HepG2 (cell line): Measurements from ENCODE around the gene PLSCR1. TPM values are rescaled to one million over a fixed set of nuclear protein-coding genes. Genes with fewer than 3 reads are reported as not detected.

Source experiments
- ARID3A ChIP-seq: IDR thresholded peaks from 2 replicates; pipeline ENCODE4 v1.6.1; 2012; ENCODE audit warnings: low read depth, low read length, improper control_type of control experiment
- GFI1 ChIP-seq: sonication (generic); formaldehyde crosslinking; IDR thresholded peaks from 2 replicates; pipeline ENCODE4 v1.5.0; 2020; ENCODE audit warnings: missing genetic modification reagents, mild to moderate bottlenecking, borderline replicate concordance
- HHEX ChIP-seq: IDR thresholded peaks from 2 replicates; pipeline ENCODE4 v1.6.1; 2016; ENCODE audit warnings: control low read depth
- ISL2 ChIP-seq: sonication (generic); formaldehyde crosslinking; IDR thresholded peaks from 2 replicates; pipeline ENCODE4 v1.5.0; 2020; ENCODE audit warnings: missing genetic modification reagents
- MAFF ChIP-seq: IDR thresholded peaks from 2 replicates; pipeline ENCODE4 v1.6.1; 2011; ENCODE audit warnings: low read depth, low read length, improper control_type of control experiment
- MBD4 ChIP-seq: IDR thresholded peaks from 2 replicates; pipeline ENCODE4 v1.6.1; 2012; ENCODE audit warnings: low read length, inconsistent platforms, borderline replicate concordance
- MLXIP ChIP-seq: sonication (generic); formaldehyde crosslinking; IDR thresholded peaks from 2 replicates; pipeline ENCODE4 v1.9.0; 2021; ENCODE audit warnings: missing genetic modification reagents, borderline replicate concordance
- NKX3-1 ChIP-seq: sonication (generic); formaldehyde crosslinking; IDR thresholded peaks from 2 replicates; pipeline ENCODE4 v1.5.0; 2020; ENCODE audit warnings: missing genetic modification reagents
- TEAD3 ChIP-seq: optimal IDR thresholded peaks from 2 replicates; pipeline ENCODE3; 2016; ENCODE audit warnings: borderline replicate concordance
- THRA ChIP-seq: sonication (generic); formaldehyde crosslinking; IDR thresholded peaks from 2 replicates; pipeline ENCODE4 v1.4.0; 2020; ENCODE audit warnings: missing genetic modification reagents, borderline replicate concordance
- ZBTB7A ChIP-seq: sonication (generic); formaldehyde crosslinking; IDR thresholded peaks from 2 replicates; pipeline ENCODE4 v1.8.0; 2022; ENCODE audit warnings: mild to moderate bottlenecking, missing genetic modification reagents
- ZNF18 ChIP-seq: sonication (generic); formaldehyde crosslinking; IDR thresholded peaks from 2 replicates; pipeline ENCODE4 v1.8.0; 2022; ENCODE audit warnings: mild to moderate bottlenecking, missing genetic modification reagents; ENCODE audit not compliant: insufficient replicate concordance
- ZNF235 ChIP-seq: sonication (generic); formaldehyde crosslinking; IDR thresholded peaks from 2 replicates; pipeline ENCODE4 v1.8.1; 2023; ENCODE audit warnings: mild to moderate bottlenecking, missing genetic modification reagents, borderline replicate concordance
- ZNF44 ChIP-seq: sonication (generic); formaldehyde crosslinking; IDR thresholded peaks from 2 replicates; pipeline ENCODE4 v1.5.1; 2020; ENCODE audit warnings: mild to moderate bottlenecking, missing genetic modification reagents
- ZUFSP ChIP-seq: sonication (generic); formaldehyde crosslinking; IDR thresholded peaks from 2 replicates; pipeline ENCODE4 v1.9.0; 2021; ENCODE audit warnings: missing genetic modification reagents, mild to moderate bottlenecking, borderline replicate concordance
- polyA plus RNA-seq, 8 experiments: library from polyadenylated mRNA; depleted of rRNA in 3 of 8; stranded (reverse) in 7 of 8; unstranded in 1 of 8; fragments of >200 nt; fragmentation: Illumina TruSeq in 4 of 8; extraction: Trizol in 4 of 8; gene quantifications; 2 replicates each; pipeline versions ENCODE4 v1.2.1 to v1.2.3, GENCODE V29; 2011 to 2016; ENCODE audit warnings: low read depth in 4 of 8, missing spikeins in 1 of 8, mixed read lengths in 1 of 8; ENCODE audit not compliant: insufficient read depth in 1 of 8
- total RNA-seq, 5 experiments: library from RNA; depleted of rRNA; stranded (reverse); fragments of >200 nt; fragmentation: Illumina TruSeq; extraction: Trizol; gene quantifications; 2 replicates each; pipeline ENCODE4 v1.2.3, GENCODE V29; 2016; ENCODE audit warnings: low read depth in 1 of 5
- TF ChIP-seq, protein P1 (sequence below): sonication (generic); formaldehyde crosslinking; IDR thresholded peaks from 2 replicates; pipeline ENCODE4 v1.4.0; 2020; ENCODE audit warnings: missing genetic modification reagents; ENCODE audit errors: not compliant biosample characterization
- TF ChIP-seq, protein P2 (sequence below): IDR thresholded peaks from 2 replicates; pipeline ENCODE4 v1.6.1; 2016; ENCODE audit warnings: low read depth

Gene PLSCR1
- total and polyA plus RNA-seq, 2 of the 13 experiments (the other 11 are each of a cell fraction or from before 2014, with no cell fraction given), result 33.8 to 34.1 TPM

DNA sequence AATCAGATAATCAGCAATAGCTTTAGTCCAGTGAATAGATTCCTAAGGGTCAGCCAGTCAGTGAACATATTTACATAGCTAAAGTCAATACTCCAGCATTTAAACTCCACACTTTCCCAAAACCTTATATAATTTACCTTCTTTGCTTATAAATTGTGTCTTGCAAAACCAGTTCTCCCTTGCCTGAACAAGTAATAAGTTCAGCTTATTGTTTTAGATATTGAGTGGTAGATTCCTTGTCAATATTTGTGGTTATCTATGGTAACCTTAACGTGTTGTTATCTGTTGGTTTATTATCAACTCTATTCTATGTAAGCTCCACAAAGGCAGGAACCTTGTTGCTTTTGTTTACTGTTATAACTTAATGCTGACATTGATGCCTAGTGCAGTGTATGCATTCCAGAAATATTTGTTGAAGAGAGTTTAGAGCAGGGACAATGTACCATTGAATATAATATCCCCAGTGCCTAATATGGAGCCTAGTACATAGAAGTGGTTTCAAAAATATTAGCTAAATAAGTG is 36.7 kb upstream of the PLSCR1 start (continued):
- TF ChIP-seq GFI1 (CRISPR knock-in tag) (peak; percentile 90), ZBTB7A (CRISPR knock-in tag) (no peak), ZNF235 (no peak), ISL2 (CRISPR knock-in tag) (peak; percentile 92), TEAD3 (peak; percentile 95), HHEX (CRISPR knock-in tag) (peak; percentile 84), ZNF44 (CRISPR knock-in tag) (no peak), ARID3A (peak; percentile 69), NKX3-1 (CRISPR knock-in tag) (peak; percentile 72; the same call in 1 of the 2 replicates), ZUFSP (no peak), MLXIP (CRISPR knock-in tag) (no peak), MAFF (peak; percentile 56), MBD4 (0 out of 2 replicates have a peak, but pooled peaks have one; percentile 45), THRA (0 out of 2 replicates have a peak, but pooled peaks have one; percentile 47), ZNF18 (CRISPR knock-in tag) (no peak)
- TF ChIP-seq, protein P1, sequence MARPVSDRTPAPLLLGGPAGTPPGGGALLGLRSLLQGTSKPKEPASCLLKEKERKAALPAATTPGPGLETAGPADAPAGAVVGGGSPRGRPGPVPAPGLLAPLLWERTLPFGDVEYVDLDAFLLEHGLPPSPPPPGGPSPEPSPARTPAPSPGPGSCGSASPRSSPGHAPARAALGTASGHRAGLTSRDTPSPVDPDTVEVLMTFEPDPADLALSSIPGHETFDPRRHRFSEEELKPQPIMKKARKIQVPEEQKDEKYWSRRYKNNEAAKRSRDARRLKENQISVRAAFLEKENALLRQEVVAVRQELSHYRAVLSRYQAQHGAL (CRISPR knock-in tag), result no peak
- TF ChIP-seq, protein P2, sequence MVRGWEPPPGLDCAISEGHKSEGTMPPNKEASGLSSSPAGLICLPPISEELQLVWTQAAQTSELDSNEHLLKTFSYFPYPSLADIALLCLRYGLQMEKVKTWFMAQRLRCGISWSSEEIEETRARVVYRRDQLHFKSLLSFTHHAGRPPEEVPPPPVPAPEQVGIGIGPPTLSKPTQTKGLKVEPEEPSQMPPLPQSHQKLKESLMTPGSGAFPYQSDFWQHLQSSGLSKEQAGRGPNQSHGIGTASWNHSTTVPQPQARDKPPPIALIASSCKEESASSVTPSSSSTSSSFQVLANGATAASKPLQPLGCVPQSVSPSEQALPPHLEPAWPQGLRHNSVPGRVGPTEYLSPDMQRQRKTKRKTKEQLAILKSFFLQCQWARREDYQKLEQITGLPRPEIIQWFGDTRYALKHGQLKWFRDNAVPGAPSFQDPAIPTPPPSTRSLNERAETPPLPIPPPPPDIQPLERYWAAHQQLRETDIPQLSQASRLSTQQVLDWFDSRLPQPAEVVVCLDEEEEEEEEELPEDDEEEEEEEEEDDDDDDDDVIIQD, result peak; percentile 65; the same call in 1 of the 2 replicates
